ENCODE results near the gene AP3D1.
A peak's percentile ranks its signal among the peaks of the same experiment; 100 is the strongest.

The AP3D1 gene

GRCh38 chr19:2064395-2064787 is 87.0 kb downstream of the AP3D1 start:
- Histone ChIP-seq H3K9me3 (no peaks in the 10 kb centered on the region), H3K27me3 (no peaks in the 10 kb centered on the region), H3K4me3 (ENCODE audit: low read depth, low read length) (no peak overlapping the region), H3K4me1 (peaks cover 20% of the 10 kb centered on the region), H3K36me3 (no peaks in the 10 kb centered on the region)
- DNase-seq = no peak
- TF ChIP-seq CTCF (IDR thresholded peaks at IDR 0.05; ENCODE audit: low read depth, low read length) = no peak

GRCh38 chr19:2063824-2064223 is 87.5 kb downstream of the AP3D1 start:
- H3K9me3 ChIP-seq = no peaks in the 10 kb centered on the region
- no peak overlapping the region for H3K4me3 ChIP-seq (ENCODE audit: low read depth, low read length)
- no peaks in the 10 kb centered on the region for H3K36me3 ChIP-seq
- no peak for DNase-seq
- no peaks in the 10 kb centered on the region for H3K27me3 ChIP-seq
- peaks cover 22% of the 10 kb centered on the region for H3K4me1 ChIP-seq
- no peak for TF ChIP-seq CTCF (IDR thresholded peaks at IDR 0.05; ENCODE audit: low read depth, low read length)

GRCh38 chr19:2062770-2063169 is 88.6 kb downstream of the AP3D1 start:
- Histone ChIP-seq H3K4me1 (peaks cover 22% of the 10 kb centered on the region), H3K4me3 (ENCODE audit: low read depth, low read length) (no peak overlapping the region), H3K36me3 (no peaks in the 10 kb centered on the region), H3K9me3 (no peaks in the 10 kb centered on the region), H3K27me3 (no peaks in the 10 kb centered on the region)
- no peak for TF ChIP-seq CTCF (IDR thresholded peaks at IDR 0.05; ENCODE audit: low read depth, low read length)
- DNase-seq = no peak

- peak overlapping the region; percentile 70 for H3K4me3 ChIP-seq (ENCODE audit: low read depth, low read length)
- TF ChIP-seq CTCF (IDR thresholded peaks at IDR 0.05; ENCODE audit: low read depth, low read length) = no peak
- DNase-seq = no peak
- no peaks in the 10 kb centered on the region for H3K27me3 ChIP-seq
- H3K9me3 ChIP-seq = no peaks in the 10 kb centered on the region
- no peaks in the 10 kb centered on the region for H3K36me3 ChIP-seq
- H3K4me1 ChIP-seq = peaks cover 22% of the 10 kb centered on the region
Observed at GRCh38 chr19:2062389-2062729, 89.0 kb downstream of the AP3D1 start.

- Histone ChIP-seq H3K4me3 (ENCODE audit: low read depth, low read length) (peak overlapping the region; percentile 70), H3K9me3 (no peaks in the 10 kb centered on the region), H3K4me1 (peaks cover 22% of the 10 kb centered on the region), H3K36me3 (no peaks in the 10 kb centered on the region), H3K27me3 (no peaks in the 10 kb centered on the region)
- peak; percentile 100 for DNase-seq
- no peak for TF ChIP-seq CTCF (IDR thresholded peaks at IDR 0.05; ENCODE audit: low read depth, low read length)
Observed at GRCh38 chr19:2061495-2062388, 89.6 kb downstream of the AP3D1 start.

GRCh38 chr19:2060884-2061494 is 90.4 kb downstream of the AP3D1 start:
- peak; percentile 66 for DNase-seq
- no peak for TF ChIP-seq CTCF (IDR thresholded peaks at IDR 0.05; ENCODE audit: low read depth, low read length)
- H3K36me3 ChIP-seq = no peaks in the 10 kb centered on the region
- no peaks in the 10 kb centered on the region for H3K27me3 ChIP-seq
- peaks cover 22% of the 10 kb centered on the region for H3K4me1 ChIP-seq
- no peaks in the 10 kb centered on the region for H3K9me3 ChIP-seq
- peak overlapping the region; percentile 63 for H3K4me3 ChIP-seq (ENCODE audit: low read depth, low read length)

Measured in BE2C (cell line).